GM21515 (cell line): ENCODE measurements around the gene KYAT1.
"Not testable (repeated sequence)": the region's sequence is repeated elsewhere in the genome, so short reads cannot be mapped to it uniquely, and the experiment has no call there.

Experiments used
- ATAC-seq: cut with Tn5 transposase; IDR thresholded peaks from one replicate; pipeline ENCODE4 v1.9.1; 2021; ENCODE audit not compliant: unreplicated experiment

Gene KYAT1

GRCh38 chr9:128886211-128886891, 4.6 kb upstream of the KYAT1 start:
- no peak for ATAC-seq

GRCh38 chr9:128885798-128886197, 4.0 kb upstream of the KYAT1 start:
- ATAC-seq = no peak

GRCh38 chr9:128885376-128885775, 3.6 kb upstream of the KYAT1 start:
- ATAC-seq = no peak

- no peak for ATAC-seq
Observed at GRCh38 chr9:128884164-128884563, 2.4 kb upstream of the KYAT1 start.

- no peak for ATAC-seq
Observed at GRCh38 chr9:128882677-128883603, 1.2 kb upstream of the KYAT1 start.

- ATAC-seq = no peak
Observed at GRCh38 chr9:128877852-128878251, 3.9 kb downstream of the KYAT1 start.

GRCh38 chr9:128870941-128871265, 10.8 kb downstream of the KYAT1 start:
- ATAC-seq = not testable (repeated sequence)

GRCh38 chr9:128870128-128870940, 11.4 kb downstream of the KYAT1 start:
- no peak for ATAC-seq

- no peak for ATAC-seq
Observed at GRCh38 chr9:128863647-128864046, 18.1 kb downstream of the KYAT1 start.

- ATAC-seq = no peak
Observed at GRCh38 chr9:128862401-128862851, 19.3 kb downstream of the KYAT1 start.

- ATAC-seq = no peak
Observed at GRCh38 chr9:128861501-128861900, 20.2 kb downstream of the KYAT1 start.

- ATAC-seq = no peak
Observed at GRCh38 chr9:128860937-128861336, 20.8 kb downstream of the KYAT1 start.

GRCh38 chr9:128858476-128858875, 23.3 kb downstream of the KYAT1 start:
- ATAC-seq = not testable (repeated sequence)

- not testable (repeated sequence) for ATAC-seq
Observed at GRCh38 chr9:128854454-128854853, 27.3 kb downstream of the KYAT1 start.

GRCh38 chr9:128852646-128853045, 29.1 kb downstream of the KYAT1 start:
- ATAC-seq = not testable (repeated sequence)

- not testable (repeated sequence) for ATAC-seq
Observed at GRCh38 chr9:128851779-128852600, 29.8 kb downstream of the KYAT1 start.

- not testable (repeated sequence) for ATAC-seq
Observed at GRCh38 chr9:128851024-128851423, 30.7 kb downstream of the KYAT1 start.

GRCh38 chr9:128847803-128848202, 33.9 kb downstream of the KYAT1 start:
- ATAC-seq = no peak

GRCh38 chr9:128846680-128847030, 35.1 kb downstream of the KYAT1 start:
- ATAC-seq = no peak

GRCh38 chr9:128845186-128845931, 36.4 kb downstream of the KYAT1 start:
- ATAC-seq = no peak
